ENCODE measurements around the gene PSMD6.
A peak's percentile ranks its signal among the peaks of the same experiment; 100 is the strongest.

Gene PSMD6

DNA sequence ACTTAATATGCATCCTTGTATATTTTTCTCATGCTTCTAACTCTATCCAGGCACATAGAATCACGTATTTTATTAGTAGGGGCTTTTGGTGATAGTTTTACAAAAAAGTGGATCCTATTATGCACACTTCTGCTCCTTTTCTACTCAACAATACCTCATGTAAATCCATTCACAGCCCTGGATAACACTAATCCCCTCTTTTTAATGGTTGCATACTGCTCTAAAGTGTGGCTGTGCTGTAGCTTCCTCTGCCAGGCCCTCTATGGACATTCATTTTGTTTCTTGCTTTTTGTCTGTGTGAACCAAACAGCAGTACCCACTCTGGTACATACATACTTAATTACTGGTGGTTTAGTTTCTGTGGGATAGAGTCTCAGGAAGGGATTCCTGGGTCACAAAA lies 59.8 kb downstream of the PSMD6 start:
- H3K9ac ChIP-seq: no peak overlapping the region
- peaks cover 3% of the 10 kb centered on the region for H3K79me2 ChIP-seq
- no peak overlapping the region for H3K4me2 ChIP-seq (ENCODE audit: low read length)
- H2AFZ ChIP-seq: no peak overlapping the region
- H3K36me3 ChIP-seq (ENCODE audit: control insufficient read depth, insufficient read depth, low read length): no peaks in the 10 kb centered on the region
- no peak overlapping the region for H3K4me3 ChIP-seq (ENCODE audit: low read depth, low read length)
- TF ChIP-seq, protein P1, sequence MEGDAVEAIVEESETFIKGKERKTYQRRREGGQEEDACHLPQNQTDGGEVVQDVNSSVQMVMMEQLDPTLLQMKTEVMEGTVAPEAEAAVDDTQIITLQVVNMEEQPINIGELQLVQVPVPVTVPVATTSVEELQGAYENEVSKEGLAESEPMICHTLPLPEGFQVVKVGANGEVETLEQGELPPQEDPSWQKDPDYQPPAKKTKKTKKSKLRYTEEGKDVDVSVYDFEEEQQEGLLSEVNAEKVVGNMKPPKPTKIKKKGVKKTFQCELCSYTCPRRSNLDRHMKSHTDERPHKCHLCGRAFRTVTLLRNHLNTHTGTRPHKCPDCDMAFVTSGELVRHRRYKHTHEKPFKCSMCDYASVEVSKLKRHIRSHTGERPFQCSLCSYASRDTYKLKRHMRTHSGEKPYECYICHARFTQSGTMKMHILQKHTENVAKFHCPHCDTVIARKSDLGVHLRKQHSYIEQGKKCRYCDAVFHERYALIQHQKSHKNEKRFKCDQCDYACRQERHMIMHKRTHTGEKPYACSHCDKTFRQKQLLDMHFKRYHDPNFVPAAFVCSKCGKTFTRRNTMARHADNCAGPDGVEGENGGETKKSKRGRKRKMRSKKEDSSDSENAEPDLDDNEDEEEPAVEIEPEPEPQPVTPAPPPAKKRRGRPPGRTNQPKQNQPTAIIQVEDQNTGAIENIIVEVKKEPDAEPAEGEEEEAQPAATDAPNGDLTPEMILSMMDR (IDR thresholded peaks at IDR 0.05): no peak
- H3K9me3 ChIP-seq (ENCODE audit: control insufficient read depth, low read length): no peaks in the 10 kb centered on the region
- no peaks in the 10 kb centered on the region for H3K27me3 ChIP-seq (ENCODE audit: control insufficient read depth, insufficient read depth, low read length)
- no peak overlapping the region for H3K27ac ChIP-seq
- peaks cover 14% of the 10 kb centered on the region for H3K4me1 ChIP-seq

DNA sequence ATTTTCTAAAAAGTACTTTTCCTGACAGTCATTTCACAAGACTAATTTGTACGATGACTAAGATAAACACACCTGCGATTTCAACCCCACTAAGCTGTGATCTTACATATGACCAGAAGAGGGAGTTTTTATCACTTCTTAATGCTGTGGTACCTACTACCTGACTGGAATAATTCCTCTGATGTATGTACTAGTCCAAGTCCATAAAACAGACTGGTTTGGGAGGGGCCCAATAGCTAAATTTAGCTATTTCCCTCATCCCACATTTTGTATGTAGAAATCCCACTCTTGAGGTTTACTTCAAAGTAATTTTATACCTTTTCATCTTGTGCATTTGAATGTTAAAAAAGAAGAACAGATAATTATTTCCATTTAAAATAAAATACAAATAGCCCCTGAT lies 61.4 kb downstream of the PSMD6 start:
- Histone ChIP-seq H3K27ac (no peak overlapping the region), H3K27me3 (ENCODE audit: control insufficient read depth, insufficient read depth, low read length) (no peaks in the 10 kb centered on the region), H3K4me2 (ENCODE audit: low read length) (no peak overlapping the region), H2AFZ (no peak overlapping the region), H3K79me2 (peaks cover 7% of the 10 kb centered on the region), H3K4me3 (ENCODE audit: low read depth, low read length) (no peak overlapping the region), H3K9me3 (ENCODE audit: control insufficient read depth, low read length) (no peaks in the 10 kb centered on the region), H3K36me3 (ENCODE audit: control insufficient read depth, insufficient read depth, low read length) (no peaks in the 10 kb centered on the region), H3K4me1 (peaks cover 4% of the 10 kb centered on the region), H3K9ac (no peak overlapping the region)
- TF ChIP-seq, protein P1 (IDR thresholded peaks at IDR 0.05): peak; percentile 66

Measured in parathyroid adenoma (tissue), 2 donors.